ENCODE data around the gene GNA12. TPM values are rescaled to one million over a fixed set of nuclear protein-coding genes. Genes with fewer than 3 reads are reported as not detected.

The GNA12 gene
- total and polyA plus RNA-seq, 10 of the 15 experiments (the other 5 are each of a cell fraction or from before 2014, with no cell fraction given): 1.9 to 51.8 (median 12.6) TPM

DNA sequence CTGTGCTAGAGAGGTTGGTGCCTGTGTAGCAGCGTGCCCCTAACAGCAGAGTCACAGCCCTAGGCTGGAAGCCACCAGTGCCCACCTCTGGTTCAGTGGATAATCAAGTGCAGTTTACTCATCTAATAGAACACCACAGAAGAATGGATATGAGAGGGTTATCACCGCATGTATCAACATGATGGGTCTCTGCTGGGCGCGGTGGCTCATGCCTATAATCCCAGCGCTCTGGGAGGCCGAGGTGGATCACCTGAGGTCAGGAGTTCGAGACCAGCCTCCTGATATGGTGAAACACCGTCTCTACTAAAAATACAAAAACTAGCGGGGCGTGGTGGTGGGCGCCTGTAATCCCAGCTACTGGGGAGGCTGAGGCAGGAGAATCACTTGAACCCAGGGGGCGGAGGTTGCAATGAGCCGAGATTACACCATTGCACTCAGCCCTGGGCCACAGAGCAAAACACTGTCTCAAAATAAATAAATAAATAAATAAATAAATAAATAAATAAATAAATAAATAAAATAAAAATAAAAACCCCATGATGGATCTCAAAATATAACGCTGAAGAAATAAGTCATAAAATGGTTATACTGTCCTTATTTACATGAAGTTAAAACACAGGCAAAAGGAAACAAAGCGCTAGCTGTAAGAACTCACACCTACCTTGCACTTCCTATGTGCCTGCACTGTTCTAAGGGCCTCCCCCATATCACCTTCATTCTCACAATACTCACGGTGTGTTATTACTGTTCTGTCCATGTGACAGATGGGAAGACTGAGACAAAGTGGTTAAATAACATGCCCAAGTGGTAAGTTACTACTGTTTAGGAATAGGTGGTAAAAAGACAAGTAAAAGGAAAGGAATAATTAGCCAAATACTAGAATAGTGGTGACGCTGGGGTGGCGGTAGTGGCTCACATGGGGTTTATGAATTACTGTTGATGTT lies 85.2 kb downstream of the GNA12 start:
- Histone ChIP-seq H3K79me2 (ENCODE audit: control insufficient read depth, insufficient read depth, low read length) (peaks cover 2% of the 10 kb centered on the region), H3K36me3 (ENCODE audit: control insufficient read depth in 2 of 2, insufficient read depth in 2 of 2, low read length in 1 of 2) (peaks cover 0 to 4% of the 10 kb centered on the region in 2 experiments; a peak in 2 of 4 replicates), H4K20me1 (ENCODE audit: control insufficient read depth, insufficient read depth) (no peaks in the 10 kb centered on the region), H3K9me3 (replicated peaks; ENCODE audit: control insufficient read depth, insufficient read depth, low read length) (no peaks in the 10 kb centered on the region; the same call in 2 of the 3 replicates), H3K4me3 (peak overlapping the region; percentile 64), H3K4me2 (ENCODE audit: control insufficient read depth, insufficient read depth) (peak overlapping the region; percentile 72), H3K27ac (ENCODE audit: control insufficient read depth, insufficient read depth) (peak overlapping the region; percentile 86), H2AFZ (ENCODE audit: control insufficient read depth, low read depth, low read length) (peak overlapping the region; percentile 43), H3K4me1 (ENCODE audit: control insufficient read depth, insufficient read depth, low read length) (peaks cover 33% of the 10 kb centered on the region), H3K27me3 (replicated peaks in 1 of 2; ENCODE audit: control insufficient read depth in 2 of 2, insufficient read depth in 2 of 2, low read length in 1 of 2) (no peaks in the 10 kb centered on the region), H3K9ac (ENCODE audit: control insufficient read depth, insufficient read depth, low read length) (peak overlapping the region; percentile 63)
- intact Hi-C loops (cut with micrococcal nuclease; ENCODE audit: unreplicated experiment) (loop anchor here (1.0 to 5.0 kb wide), 4 partner anchors 49 to 104 kb away; partner anchors contain the start of gene GNA12), in situ Hi-C loops (cut with MboI) (no loop called here)
- ChIA-PET POLR2A (interaction anchor here (0.5 to 2.6 kb wide), 11 partner anchors 13 to 193 kb away, joined by 3 to 17 read pairs (median 5); no protein-coding TSS in a partner anchor), RAD21 (ENCODE audit: unreplicated experiment) (interaction anchor here (0.9 to 2.7 kb wide), 18 partner anchors 7 to 103 kb away, joined by 3 to 50 read pairs (median 7); no protein-coding TSS in a partner anchor), CTCF (interaction anchor here (0.7 to 5.6 kb wide), 16 partner anchors 11 to 106 kb away, joined by 3 to 33 read pairs (median 4); no protein-coding TSS in a partner anchor), SMC1A (ENCODE audit: uncharacterized antibody, unreplicated experiment) (interaction anchor here (0.8 to 5.3 kb wide), 18 partner anchors 8 to 136 kb away, joined by 3 to 31 read pairs (median 11); no protein-coding TSS in a partner anchor)
- no peak for FAIRE-seq
- BruUV-seq (replicated peaks): no TSS peak
- 76% methylated on average over 18 of the region's 18 CpGs for WGBS (ENCODE audit: insufficient coverage, insufficient replicate concordance, low lambda C conversion rate, missing lambda C conversion rate)
- peak; percentile 35 for DNase-seq (ENCODE audit: low read depth, low spot score)
- peak; percentile 7 for ATAC-seq
- TF ChIP-seq RCOR1 (conservative IDR thresholded peaks at IDR 0.05; ENCODE audit: low read depth, low read length) (no peak), SMARCA5 (IDR thresholded peaks at IDR 0.05) (no peak; the same call in 1 of the 2 replicates), TBL1XR1 (IDR thresholded peaks at IDR 0.05; ENCODE audit: low read depth, low read length) (no peak), SREBF1 (IDR thresholded peaks at IDR 0.05; ENCODE audit: low read length) (no peak), ASH2L (IDR thresholded peaks at IDR 0.05; ENCODE audit: borderline replicate concordance, low read depth) (0 out of 2 replicates have a peak, but pooled peaks have one; percentile 2)
- TF ChIP-seq, protein P1, sequence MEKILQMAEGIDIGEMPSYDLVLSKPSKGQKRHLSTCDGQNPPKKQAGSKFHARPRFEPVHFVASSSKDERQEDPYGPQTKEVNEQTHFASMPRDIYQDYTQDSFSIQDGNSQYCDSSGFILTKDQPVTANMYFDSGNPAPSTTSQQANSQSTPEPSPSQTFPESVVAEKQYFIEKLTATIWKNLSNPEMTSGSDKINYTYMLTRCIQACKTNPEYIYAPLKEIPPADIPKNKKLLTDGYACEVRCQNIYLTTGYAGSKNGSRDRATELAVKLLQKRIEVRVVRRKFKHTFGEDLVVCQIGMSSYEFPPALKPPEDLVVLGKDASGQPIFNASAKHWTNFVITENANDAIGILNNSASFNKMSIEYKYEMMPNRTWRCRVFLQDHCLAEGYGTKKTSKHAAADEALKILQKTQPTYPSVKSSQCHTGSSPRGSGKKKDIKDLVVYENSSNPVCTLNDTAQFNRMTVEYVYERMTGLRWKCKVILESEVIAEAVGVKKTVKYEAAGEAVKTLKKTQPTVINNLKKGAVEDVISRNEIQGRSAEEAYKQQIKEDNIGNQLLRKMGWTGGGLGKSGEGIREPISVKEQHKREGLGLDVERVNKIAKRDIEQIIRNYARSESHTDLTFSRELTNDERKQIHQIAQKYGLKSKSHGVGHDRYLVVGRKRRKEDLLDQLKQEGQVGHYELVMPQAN (conservative IDR thresholded peaks at IDR 0.05): no peak
- TF ChIP-seq, protein P2, sequence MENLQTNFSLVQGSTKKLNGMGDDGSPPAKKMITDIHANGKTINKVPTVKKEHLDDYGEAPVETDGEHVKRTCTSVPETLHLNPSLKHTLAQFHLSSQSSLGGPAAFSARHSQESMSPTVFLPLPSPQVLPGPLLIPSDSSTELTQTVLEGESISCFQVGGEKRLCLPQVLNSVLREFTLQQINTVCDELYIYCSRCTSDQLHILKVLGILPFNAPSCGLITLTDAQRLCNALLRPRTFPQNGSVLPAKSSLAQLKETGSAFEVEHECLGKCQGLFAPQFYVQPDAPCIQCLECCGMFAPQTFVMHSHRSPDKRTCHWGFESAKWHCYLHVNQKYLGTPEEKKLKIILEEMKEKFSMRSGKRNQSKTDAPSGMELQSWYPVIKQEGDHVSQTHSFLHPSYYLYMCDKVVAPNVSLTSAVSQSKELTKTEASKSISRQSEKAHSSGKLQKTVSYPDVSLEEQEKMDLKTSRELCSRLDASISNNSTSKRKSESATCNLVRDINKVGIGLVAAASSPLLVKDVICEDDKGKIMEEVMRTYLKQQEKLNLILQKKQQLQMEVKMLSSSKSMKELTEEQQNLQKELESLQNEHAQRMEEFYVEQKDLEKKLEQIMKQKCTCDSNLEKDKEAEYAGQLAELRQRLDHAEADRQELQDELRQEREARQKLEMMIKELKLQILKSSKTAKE (IDR thresholded peaks at IDR 0.05; ENCODE audit: low read depth, poor library complexity, severe bottlenecking): no peak
- TF ChIP-seq, protein P3, sequence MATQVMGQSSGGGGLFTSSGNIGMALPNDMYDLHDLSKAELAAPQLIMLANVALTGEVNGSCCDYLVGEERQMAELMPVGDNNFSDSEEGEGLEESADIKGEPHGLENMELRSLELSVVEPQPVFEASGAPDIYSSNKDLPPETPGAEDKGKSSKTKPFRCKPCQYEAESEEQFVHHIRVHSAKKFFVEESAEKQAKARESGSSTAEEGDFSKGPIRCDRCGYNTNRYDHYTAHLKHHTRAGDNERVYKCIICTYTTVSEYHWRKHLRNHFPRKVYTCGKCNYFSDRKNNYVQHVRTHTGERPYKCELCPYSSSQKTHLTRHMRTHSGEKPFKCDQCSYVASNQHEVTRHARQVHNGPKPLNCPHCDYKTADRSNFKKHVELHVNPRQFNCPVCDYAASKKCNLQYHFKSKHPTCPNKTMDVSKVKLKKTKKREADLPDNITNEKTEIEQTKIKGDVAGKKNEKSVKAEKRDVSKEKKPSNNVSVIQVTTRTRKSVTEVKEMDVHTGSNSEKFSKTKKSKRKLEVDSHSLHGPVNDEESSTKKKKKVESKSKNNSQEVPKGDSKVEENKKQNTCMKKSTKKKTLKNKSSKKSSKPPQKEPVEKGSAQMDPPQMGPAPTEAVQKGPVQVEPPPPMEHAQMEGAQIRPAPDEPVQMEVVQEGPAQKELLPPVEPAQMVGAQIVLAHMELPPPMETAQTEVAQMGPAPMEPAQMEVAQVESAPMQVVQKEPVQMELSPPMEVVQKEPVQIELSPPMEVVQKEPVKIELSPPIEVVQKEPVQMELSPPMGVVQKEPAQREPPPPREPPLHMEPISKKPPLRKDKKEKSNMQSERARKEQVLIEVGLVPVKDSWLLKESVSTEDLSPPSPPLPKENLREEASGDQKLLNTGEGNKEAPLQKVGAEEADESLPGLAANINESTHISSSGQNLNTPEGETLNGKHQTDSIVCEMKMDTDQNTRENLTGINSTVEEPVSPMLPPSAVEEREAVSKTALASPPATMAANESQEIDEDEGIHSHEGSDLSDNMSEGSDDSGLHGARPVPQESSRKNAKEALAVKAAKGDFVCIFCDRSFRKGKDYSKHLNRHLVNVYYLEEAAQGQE (IDR thresholded peaks at IDR 0.05; ENCODE audit: low read depth, low read length): no peak
